ENCODE results near the gene OR5H6. TPM values are rescaled to one million over a fixed set of nuclear protein-coding genes. Genes with fewer than 3 reads are reported as not detected.

Gene OR5H6
- total RNA-seq = not detected

DNA sequence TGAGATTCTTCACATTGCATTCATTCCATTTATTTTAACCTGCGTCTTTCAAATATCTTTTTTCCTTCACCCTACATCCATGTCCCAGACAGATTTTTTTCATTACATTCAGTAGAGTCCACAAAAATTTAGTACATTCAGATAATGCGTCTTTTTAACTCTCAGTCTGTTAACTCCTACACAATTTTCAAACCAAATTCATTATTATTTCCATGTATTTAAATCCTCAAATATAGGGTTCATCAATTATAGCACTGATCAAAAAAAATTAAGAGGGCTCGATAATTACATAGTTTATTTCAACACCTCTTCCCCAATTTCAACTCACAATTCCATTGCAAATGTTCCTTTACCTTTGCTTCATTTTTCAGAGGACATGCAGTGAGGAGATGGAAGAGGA is at the start of gene OR5H6:
Gene OR5H6, plus strand, starts transcription at position 301 of the 400 bp plus-strand sequence. Its CDS starts 89 bp downstream, at position 390.
- peaks cover 0 to 4% (median 0%) of the 10 kb centered on the region in 3 donors for H3K9me3 ChIP-seq
- no peak within 1 kb of the TSS for H3K27ac ChIP-seq
- TF ChIP-seq EP300 (IDR thresholded peaks at IDR 0.05) (no peak), POLR2AphosphoS5 (IDR thresholded peaks at IDR 0.05) (no peak), POLR2A (IDR thresholded peaks at IDR 0.05) (no peak)
- TF ChIP-seq, protein P1, sequence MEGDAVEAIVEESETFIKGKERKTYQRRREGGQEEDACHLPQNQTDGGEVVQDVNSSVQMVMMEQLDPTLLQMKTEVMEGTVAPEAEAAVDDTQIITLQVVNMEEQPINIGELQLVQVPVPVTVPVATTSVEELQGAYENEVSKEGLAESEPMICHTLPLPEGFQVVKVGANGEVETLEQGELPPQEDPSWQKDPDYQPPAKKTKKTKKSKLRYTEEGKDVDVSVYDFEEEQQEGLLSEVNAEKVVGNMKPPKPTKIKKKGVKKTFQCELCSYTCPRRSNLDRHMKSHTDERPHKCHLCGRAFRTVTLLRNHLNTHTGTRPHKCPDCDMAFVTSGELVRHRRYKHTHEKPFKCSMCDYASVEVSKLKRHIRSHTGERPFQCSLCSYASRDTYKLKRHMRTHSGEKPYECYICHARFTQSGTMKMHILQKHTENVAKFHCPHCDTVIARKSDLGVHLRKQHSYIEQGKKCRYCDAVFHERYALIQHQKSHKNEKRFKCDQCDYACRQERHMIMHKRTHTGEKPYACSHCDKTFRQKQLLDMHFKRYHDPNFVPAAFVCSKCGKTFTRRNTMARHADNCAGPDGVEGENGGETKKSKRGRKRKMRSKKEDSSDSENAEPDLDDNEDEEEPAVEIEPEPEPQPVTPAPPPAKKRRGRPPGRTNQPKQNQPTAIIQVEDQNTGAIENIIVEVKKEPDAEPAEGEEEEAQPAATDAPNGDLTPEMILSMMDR (IDR thresholded peaks at IDR 0.05) = no peak
- no peaks in the 10 kb centered on the region for H3K4me1 ChIP-seq
- WGBS, 2 donors (ENCODE audit: low coverage in 1 of 2) = 64 to 76% methylated on average over 3 of the region's 3 CpGs
- no peaks in the 10 kb centered on the region for H3K27me3 ChIP-seq
- no peak within 1 kb of the TSS for H3K4me3 ChIP-seq
- no peaks in the 10 kb centered on the region for H3K36me3 ChIP-seq
- no peak for ATAC-seq

DNA sequence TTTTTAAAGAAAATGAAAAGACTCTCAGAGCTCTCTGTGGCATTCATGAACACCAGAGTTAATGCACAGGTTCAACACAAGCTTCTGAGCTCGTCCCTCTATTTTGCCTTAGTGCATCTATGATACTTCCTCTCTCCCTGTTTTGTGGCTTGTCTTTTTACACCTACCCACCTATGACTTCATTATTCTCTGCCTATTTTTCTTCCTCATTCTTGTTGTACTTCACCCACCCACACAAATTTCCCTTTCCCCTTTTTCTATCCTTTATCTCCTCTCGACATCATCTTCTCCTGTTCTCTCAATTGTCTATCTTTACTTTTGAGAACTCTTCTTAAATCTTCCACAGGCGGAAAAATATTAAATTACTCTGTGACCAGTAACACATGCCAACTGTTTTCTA is 49.0 kb upstream of the OR5H6 start:
- no peak for ATAC-seq
- TF ChIP-seq EP300 (IDR thresholded peaks at IDR 0.05) = no peak
- TF ChIP-seq, protein P1 (IDR thresholded peaks at IDR 0.05) = no peak
- TF ChIP-seq POLR2A (IDR thresholded peaks at IDR 0.05) = no peak
- no peak for TF ChIP-seq POLR2AphosphoS5 (IDR thresholded peaks at IDR 0.05)
- no peaks in the 10 kb centered on the region for H3K36me3 ChIP-seq
- H3K27me3 ChIP-seq = no peaks in the 10 kb centered on the region
- 66 to 79% methylated on average over 2 to 3 of the region's 3 CpGs for WGBS, 2 donors (ENCODE audit: low coverage in 1 of 2)
- H3K27ac ChIP-seq = no peak overlapping the region
- no peaks in the 10 kb centered on the region for H3K4me1 ChIP-seq
- H3K9me3 ChIP-seq = no peaks in the 10 kb centered on the region
- no peak overlapping the region for H3K4me3 ChIP-seq

DNA sequence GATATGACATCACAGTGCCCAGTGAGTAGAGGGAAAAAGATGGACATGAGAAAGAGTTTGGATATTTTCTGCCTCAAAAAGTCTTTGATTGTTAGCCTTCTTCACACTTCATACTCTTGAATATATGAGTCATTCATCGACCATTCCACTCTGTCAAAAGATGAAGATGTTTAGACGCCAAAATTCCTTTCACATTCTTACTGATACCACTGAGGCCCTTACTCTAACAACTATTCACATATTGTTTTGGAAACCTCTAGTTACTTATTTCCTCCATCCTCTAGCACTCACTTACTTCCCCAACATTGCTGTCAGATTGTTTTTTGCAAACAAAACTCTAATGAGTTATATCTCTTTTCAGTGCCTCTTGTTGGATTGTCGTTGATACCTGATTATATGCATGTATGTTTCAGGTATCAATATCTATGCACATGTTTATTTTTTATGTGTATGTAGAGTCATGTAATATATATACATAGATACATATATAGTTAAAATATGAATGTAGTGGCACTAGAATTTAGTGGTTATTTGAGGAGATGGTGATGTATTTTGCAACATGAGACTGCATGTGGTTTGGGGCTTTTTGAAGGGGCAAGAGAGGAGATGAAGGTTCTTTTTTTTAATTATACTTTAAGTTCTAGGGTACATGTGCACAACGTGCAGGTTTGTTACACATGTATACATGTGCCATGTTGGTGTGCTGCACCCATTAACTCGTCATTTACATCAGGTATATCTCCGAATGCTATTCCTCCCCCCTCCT is 40.0 kb upstream of the OR5H6 start:
- H3K4me3 ChIP-seq = no peak overlapping the region
- TF ChIP-seq EP300 (IDR thresholded peaks at IDR 0.05) = no peak
- TF ChIP-seq, protein P1 (IDR thresholded peaks at IDR 0.05) = no peak
- TF ChIP-seq POLR2A (IDR thresholded peaks at IDR 0.05) = no peak
- no peak for TF ChIP-seq POLR2AphosphoS5 (IDR thresholded peaks at IDR 0.05)
- H3K27me3 ChIP-seq = no peaks in the 10 kb centered on the region
- H3K27ac ChIP-seq = no peak overlapping the region
- 63 to 79% methylated on average over 5 to 6 of the region's 6 CpGs for WGBS, 2 donors (ENCODE audit: low coverage in 1 of 2)
- H3K9me3 ChIP-seq = no peaks in the 10 kb centered on the region
- no peaks in the 10 kb centered on the region for H3K36me3 ChIP-seq
- H3K4me1 ChIP-seq = no peaks in the 10 kb centered on the region
- no peak for ATAC-seq

DNA sequence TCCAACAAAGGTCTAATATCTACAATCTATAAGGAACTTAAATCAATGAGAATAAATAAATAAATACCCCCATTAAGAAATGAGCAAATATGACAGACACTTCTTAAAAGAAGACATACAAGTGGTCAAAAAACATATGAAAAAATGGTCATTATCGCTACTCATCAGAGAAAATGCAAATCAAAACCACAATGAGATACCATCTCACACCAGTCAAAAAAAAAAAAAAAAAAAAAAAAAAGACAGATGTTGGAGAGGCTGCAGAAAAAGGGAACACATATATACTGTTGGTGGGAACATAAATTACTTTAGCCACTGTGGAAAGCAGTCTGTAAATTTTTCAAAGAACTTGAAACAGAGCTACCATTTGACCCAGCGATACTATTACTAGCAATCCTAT is 31.6 kb upstream of the OR5H6 start:
- Histone ChIP-seq H3K4me1 (no peaks in the 10 kb centered on the region), H3K4me3 (no peak overlapping the region), H3K27me3 (no peaks in the 10 kb centered on the region), H3K36me3 (no peaks in the 10 kb centered on the region), H3K27ac (no peak overlapping the region), H3K9me3 (no peaks in the 10 kb centered on the region)
- 71 to 85% methylated on average over 2 of the region's 2 CpGs for WGBS, 2 donors (ENCODE audit: low coverage in 1 of 2)
- no peak for ATAC-seq
- no peak for TF ChIP-seq POLR2A (IDR thresholded peaks at IDR 0.05)
- TF ChIP-seq, protein P1 (IDR thresholded peaks at IDR 0.05) = no peak
- TF ChIP-seq POLR2AphosphoS5 (IDR thresholded peaks at IDR 0.05) = no peak
- no peak for TF ChIP-seq EP300 (IDR thresholded peaks at IDR 0.05)

DNA sequence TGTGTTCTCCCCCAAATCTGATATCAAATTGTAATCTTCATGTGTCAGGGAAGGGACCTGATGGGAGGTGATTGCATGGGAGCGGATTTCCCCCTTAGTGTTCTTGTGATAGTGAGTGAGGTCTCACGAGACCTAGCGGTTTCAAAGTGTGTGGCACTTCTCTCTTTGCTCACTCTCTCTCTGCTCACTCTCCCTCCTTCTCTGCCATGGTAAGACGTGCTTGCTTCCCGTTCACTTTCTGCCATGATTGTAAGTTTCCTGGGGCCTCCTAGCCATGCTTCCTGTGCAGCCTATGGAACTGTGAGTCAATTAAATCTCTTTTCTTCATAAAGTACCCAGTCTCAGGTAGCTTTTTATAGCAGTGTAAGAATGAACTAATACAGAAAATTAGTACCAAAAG is 30.6 kb upstream of the OR5H6 start:
- TF ChIP-seq POLR2AphosphoS5 (IDR thresholded peaks at IDR 0.05) (no peak), POLR2A (IDR thresholded peaks at IDR 0.05) (no peak), EP300 (IDR thresholded peaks at IDR 0.05) (no peak)
- TF ChIP-seq, protein P1 (IDR thresholded peaks at IDR 0.05) = no peak
- ATAC-seq = no peak
- 74 to 76% methylated on average over 3 to 5 of the region's 5 CpGs for WGBS, 2 donors (ENCODE audit: low coverage in 1 of 2)
- Histone ChIP-seq H3K36me3 (no peaks in the 10 kb centered on the region), H3K4me3 (no peak overlapping the region), H3K27me3 (no peaks in the 10 kb centered on the region), H3K9me3 (no peaks in the 10 kb centered on the region), H3K4me1 (no peaks in the 10 kb centered on the region), H3K27ac (no peak overlapping the region)

Measured in gastroesophageal sphincter (tissue), 4 donors.